Hematopoietic multipotent progenitor cell treated with erythropoietin and hydrocortisone succinate and interleukin-3 and kit ligand, for 17 days (in vitro differentiated cells): Measurements from ENCODE around the gene ID3.
A peak's percentile ranks its signal among the peaks of the same experiment; 100 is the strongest.

Experiments used
- DNase-seq: peaks from one replicate; pipeline ENCODE4 v3.0.0-alpha.2; 2015; ENCODE audit warnings: low spot score

The ID3 gene

GRCh38 chr1:23559136-23559984 is at the start of gene ID3:
TSS of gene ID3 (minus strand) at chr1:23559501. CDS start at chr1:23559426, 75 bp downstream.
- DNase-seq: peak; percentile 53

GRCh38 chr1:23607944-23608343 is 48.6 kb upstream of the ID3 start:
- no peak for DNase-seq

GRCh38 chr1:23601968-23602876 is 42.9 kb upstream of the ID3 start:
- DNase-seq: no peak

GRCh38 chr1:23601135-23601967 is 42.0 kb upstream of the ID3 start:
- no peak for DNase-seq

GRCh38 chr1:23600283-23600682 is 41.0 kb upstream of the ID3 start:
- no peak for DNase-seq

- DNase-seq: no peak
These were observed 39.8 kb upstream of the ID3 start for GRCh38 chr1:23599125-23599524.

GRCh38 chr1:23598424-23598823 is 39.1 kb upstream of the ID3 start:
- no peak for DNase-seq

GRCh38 chr1:23597635-23598388 is 38.5 kb upstream of the ID3 start:
- no peak for DNase-seq

- no peak for DNase-seq
These were observed 37.4 kb upstream of the ID3 start for GRCh38 chr1:23596382-23597358.

- no peak for DNase-seq
These were observed 35.6 kb upstream of the ID3 start for GRCh38 chr1:23594927-23595353.

- no peak for DNase-seq
These were observed 35.0 kb upstream of the ID3 start for GRCh38 chr1:23594149-23594907.

- no peak for DNase-seq
These were observed 34.4 kb upstream of the ID3 start for GRCh38 chr1:23593556-23594148.

- DNase-seq: no peak
These were observed 33.8 kb upstream of the ID3 start for GRCh38 chr1:23593042-23593521.

GRCh38 chr1:23592209-23592892 is 33.0 kb upstream of the ID3 start:
- no peak for DNase-seq

- no peak for DNase-seq
These were observed 32.3 kb upstream of the ID3 start for GRCh38 chr1:23591460-23592208.

- DNase-seq: no peak
These were observed 30.9 kb upstream of the ID3 start for GRCh38 chr1:23590058-23590783.

GRCh38 chr1:23589585-23589986 is 30.3 kb upstream of the ID3 start:
- no peak for DNase-seq
